T-helper 1 cell treated with Interleukin-12 subunit alpha and Interleukin-12 subunit beta and Interleukin-4 antibody, amounts not matched to agents 30 μg/mL and 1 μg/mL, for 36 hours (primary cell): Measurements from ENCODE around the gene TOP2A.
"Not testable (repeated sequence)": the region's sequence is repeated elsewhere in the genome, so short reads cannot be mapped to it uniquely, and the experiment has no call there.

Experiments used
- H3K27ac Mint-ChIP-seq: one replicate; pipeline ENCODE4 v1.8.0; 2021; ENCODE audit warnings: mild to moderate bottlenecking, mixed read lengths
- H3K27me3 Mint-ChIP-seq: one replicate; pipeline ENCODE4 v1.8.0; 2021; ENCODE audit warnings: low read depth, mixed read lengths
- H3K36me3 Mint-ChIP-seq: one replicate; pipeline ENCODE4 v1.8.0; 2021; ENCODE audit warnings: low read depth, mixed read lengths
- H3K4me1 Mint-ChIP-seq: one replicate; pipeline ENCODE4 v1.8.0; 2021; ENCODE audit warnings: low read depth, mixed read lengths
- H3K4me3 Mint-ChIP-seq: one replicate; pipeline ENCODE4 v1.8.0; 2021; ENCODE audit warnings: mild to moderate bottlenecking, moderate library complexity, mixed read lengths
- H3K9me3 Mint-ChIP-seq: one replicate; pipeline ENCODE4 v1.8.0; 2021; ENCODE audit warnings: mixed read lengths

Gene TOP2A

DNA sequence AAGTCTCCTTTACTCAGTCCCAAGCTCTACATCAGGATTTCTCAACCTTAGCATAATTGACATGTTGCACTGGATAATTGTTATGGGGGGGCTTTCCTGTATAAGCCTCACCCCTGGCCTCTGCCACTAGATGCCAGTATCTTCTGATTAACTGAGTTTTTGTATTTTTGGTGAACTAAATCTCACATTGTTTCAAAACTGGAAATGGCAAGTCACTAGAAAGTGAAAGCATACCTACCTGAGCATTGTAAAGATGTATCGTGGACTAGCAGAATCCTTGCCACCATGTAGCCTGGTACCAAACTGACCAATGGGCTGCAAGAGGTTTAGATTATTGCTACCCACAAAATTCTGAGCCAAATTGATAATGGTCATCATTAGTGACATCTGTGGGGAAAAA, 15.0 kb downstream of the TOP2A start:
- H3K4me3 Mint-ChIP-seq = peak overlapping the region; percentile 14
- peak overlapping the region; percentile 68 for H3K27ac Mint-ChIP-seq

GRCh38 chr17:40399185-40399584, 18.5 kb downstream of the TOP2A start:
- peak overlapping the region; percentile 70 for H3K27ac Mint-ChIP-seq
- no peak overlapping the region for H3K4me3 Mint-ChIP-seq
- peaks cover 25% of the 10 kb centered on the region for H3K4me1 Mint-ChIP-seq
- H3K27me3 Mint-ChIP-seq = no peaks in the 10 kb centered on the region
- H3K36me3 Mint-ChIP-seq = peaks cover 53% of the 10 kb centered on the region
- H3K9me3 Mint-ChIP-seq = no peaks in the 10 kb centered on the region

More for the DNA sequence above, 15.0 kb downstream of the TOP2A start:
- Mint-ChIP-seq H3K27me3 (no peaks in the 10 kb centered on the region), H3K4me1 (peaks cover 27% of the 10 kb centered on the region), H3K36me3 (peaks cover 59% of the 10 kb centered on the region), H3K9me3 (no peaks in the 10 kb centered on the region)

GRCh38 chr17:40386555-40386954, 31.1 kb downstream of the TOP2A start:
- H3K36me3 Mint-ChIP-seq = peaks cover 12% of the 10 kb centered on the region
- H3K27me3 Mint-ChIP-seq, H3K4me3 Mint-ChIP-seq, H3K9me3 Mint-ChIP-seq, H3K4me1 Mint-ChIP-seq, H3K27ac Mint-ChIP-seq: not testable (repeated sequence)

GRCh38 chr17:40382251-40382650, 35.4 kb downstream of the TOP2A start:
- Mint-ChIP-seq H3K9me3 (no peaks in the 10 kb centered on the region), H3K36me3 (no peaks in the 10 kb centered on the region), H3K4me1 (no peaks in the 10 kb centered on the region), H3K27me3 (no peaks in the 10 kb centered on the region), H3K27ac (no peak overlapping the region), H3K4me3 (no peak overlapping the region)

- H3K4me3 Mint-ChIP-seq = no peak overlapping the region
- H3K4me1 Mint-ChIP-seq = peaks cover 2% of the 10 kb centered on the region
- peaks cover 9% of the 10 kb centered on the region for H3K27me3 Mint-ChIP-seq
- H3K9me3 Mint-ChIP-seq = no peaks in the 10 kb centered on the region
- H3K36me3 Mint-ChIP-seq = no peaks in the 10 kb centered on the region
- H3K27ac Mint-ChIP-seq = no peak overlapping the region
These were observed 38.7 kb downstream of the TOP2A start for GRCh38 chr17:40378966-40379365.

DNA sequence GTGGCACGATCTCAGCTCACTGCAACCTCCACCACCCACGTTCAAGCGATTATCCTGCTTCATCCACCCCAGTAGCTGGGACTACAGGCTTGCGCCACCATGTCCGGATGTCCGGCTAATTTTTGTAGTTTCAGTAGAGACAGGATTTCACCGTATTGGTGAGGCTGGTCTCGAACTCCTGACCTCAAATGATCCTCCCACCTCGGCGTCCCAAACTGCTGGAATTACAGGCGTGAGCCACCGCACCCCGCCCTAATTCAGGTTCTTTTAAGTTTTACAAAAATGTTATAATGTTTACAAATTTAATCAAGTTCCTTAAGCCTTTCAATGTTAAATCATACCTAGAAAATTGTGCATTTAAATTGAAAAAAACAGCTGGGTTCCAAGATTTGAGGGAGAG, 39.9 kb downstream of the TOP2A start:
- Mint-ChIP-seq H3K36me3 (no peaks in the 10 kb centered on the region), H3K27ac (no peak overlapping the region), H3K27me3 (peaks cover 9% of the 10 kb centered on the region), H3K9me3 (no peaks in the 10 kb centered on the region), H3K4me1 (peaks cover 2% of the 10 kb centered on the region), H3K4me3 (no peak overlapping the region)

DNA sequence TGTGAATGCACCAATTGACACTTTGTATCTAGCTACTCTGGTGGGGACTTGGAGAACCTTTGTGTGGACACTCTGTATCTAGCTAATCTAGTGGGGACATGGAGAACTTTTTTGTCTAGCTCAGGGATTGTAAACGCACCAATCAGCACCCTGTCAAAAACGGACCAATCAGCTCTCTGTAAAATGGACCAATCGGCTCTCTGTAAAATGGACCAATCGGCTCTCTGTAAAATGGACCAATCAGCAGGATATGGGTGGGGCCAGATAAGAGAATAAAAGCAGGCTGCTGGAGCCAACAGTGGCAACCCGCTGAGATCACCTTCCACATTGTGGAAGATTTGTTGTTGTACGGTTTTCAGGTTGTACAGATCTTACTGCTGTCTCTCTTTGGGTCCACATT, 41.2 kb downstream of the TOP2A start:
- H3K27me3 Mint-ChIP-seq, H3K4me3 Mint-ChIP-seq, H3K27ac Mint-ChIP-seq, H3K4me1 Mint-ChIP-seq, H3K36me3 Mint-ChIP-seq, H3K9me3 Mint-ChIP-seq: not testable (repeated sequence)

GRCh38 chr17:40375786-40376185, 41.9 kb downstream of the TOP2A start:
- not testable (repeated sequence) for H3K27me3 Mint-ChIP-seq, H3K27ac Mint-ChIP-seq, H3K36me3 Mint-ChIP-seq, H3K4me3 Mint-ChIP-seq, H3K9me3 Mint-ChIP-seq
- peaks cover 10% of the 10 kb centered on the region for H3K4me1 Mint-ChIP-seq

DNA sequence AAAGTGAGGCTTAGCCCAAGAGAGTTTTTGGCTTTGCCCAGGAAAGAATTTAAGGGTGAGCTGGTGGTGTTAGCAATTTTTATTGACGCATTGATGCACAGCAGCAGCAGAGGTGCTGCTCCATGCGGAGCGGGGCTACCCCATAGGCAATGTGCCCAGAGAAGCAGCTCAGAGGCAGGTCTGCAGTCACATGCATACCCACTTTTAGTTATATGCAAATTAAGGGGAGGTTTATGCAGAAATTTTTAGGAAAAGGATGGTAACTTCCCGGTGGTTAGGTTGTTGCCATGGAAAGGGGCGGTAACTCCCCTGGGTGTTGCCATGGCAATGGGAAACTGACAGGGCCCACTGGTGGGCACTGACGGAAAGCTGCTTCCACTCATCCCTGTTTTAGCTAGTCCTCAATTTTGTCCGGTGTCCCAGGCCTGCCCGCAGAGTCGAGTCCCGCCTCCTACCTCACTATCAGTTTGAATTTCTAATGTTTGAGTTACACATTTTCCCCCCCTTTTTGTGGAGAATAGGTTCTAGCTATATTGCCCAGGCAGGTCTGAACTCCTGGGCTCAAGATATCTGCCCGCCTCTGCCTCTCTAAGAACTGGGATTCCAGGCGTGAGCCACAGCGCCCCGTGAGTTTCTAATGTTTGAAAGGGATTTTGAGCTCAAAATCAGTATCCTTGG, 42.7 kb downstream of the TOP2A start:
- H3K9me3 Mint-ChIP-seq = no peaks in the 10 kb centered on the region
- H3K36me3 Mint-ChIP-seq = no peaks in the 10 kb centered on the region
- no peak overlapping the region for H3K27ac Mint-ChIP-seq
- H3K27me3 Mint-ChIP-seq = peaks cover 9% of the 10 kb centered on the region
- H3K4me3 Mint-ChIP-seq = no peak overlapping the region
- H3K4me1 Mint-ChIP-seq = peaks cover 10% of the 10 kb centered on the region

GRCh38 chr17:40373999-40374398, 43.7 kb downstream of the TOP2A start:
- no peak overlapping the region for H3K27ac Mint-ChIP-seq
- H3K27me3 Mint-ChIP-seq = peaks cover 9% of the 10 kb centered on the region
- no peak overlapping the region for H3K4me3 Mint-ChIP-seq
- H3K36me3 Mint-ChIP-seq = no peaks in the 10 kb centered on the region
- peaks cover 10% of the 10 kb centered on the region for H3K4me1 Mint-ChIP-seq
- H3K9me3 Mint-ChIP-seq = no peaks in the 10 kb centered on the region

- no peak overlapping the region for H3K27ac Mint-ChIP-seq
These were observed 44.4 kb downstream of the TOP2A start for GRCh38 chr17:40373324-40373723.

DNA sequence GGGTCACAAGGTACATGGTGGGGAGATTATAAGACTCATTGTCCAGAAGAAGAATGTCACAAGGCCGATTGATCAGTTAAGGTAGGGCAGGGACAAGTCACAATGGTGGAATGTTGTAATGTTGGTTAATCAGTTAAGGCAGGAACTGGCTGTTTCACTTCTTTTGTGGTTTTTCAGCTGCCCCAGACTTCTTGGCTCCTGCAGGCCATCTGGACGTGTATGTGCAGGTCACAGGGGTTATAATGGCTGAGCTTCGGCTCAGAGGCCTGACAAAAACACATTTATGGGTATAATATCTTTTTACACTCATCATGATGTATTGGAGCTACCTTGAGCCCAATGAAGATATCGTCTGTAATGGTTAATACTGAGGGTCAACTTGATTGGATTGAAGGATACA, 45.1 kb downstream of the TOP2A start:
- H3K27ac Mint-ChIP-seq, H3K36me3 Mint-ChIP-seq, H3K4me3 Mint-ChIP-seq, H3K9me3 Mint-ChIP-seq, H3K27me3 Mint-ChIP-seq: not testable (repeated sequence)
- peaks cover 10% of the 10 kb centered on the region for H3K4me1 Mint-ChIP-seq

More at GRCh38 chr17:40373324-40373723, 44.4 kb downstream of the TOP2A start:
- Mint-ChIP-seq H3K4me3 (no peak overlapping the region), H3K36me3 (no peaks in the 10 kb centered on the region), H3K4me1 (peaks cover 10% of the 10 kb centered on the region), H3K9me3 (no peaks in the 10 kb centered on the region), H3K27me3 (peaks cover 9% of the 10 kb centered on the region)

DNA sequence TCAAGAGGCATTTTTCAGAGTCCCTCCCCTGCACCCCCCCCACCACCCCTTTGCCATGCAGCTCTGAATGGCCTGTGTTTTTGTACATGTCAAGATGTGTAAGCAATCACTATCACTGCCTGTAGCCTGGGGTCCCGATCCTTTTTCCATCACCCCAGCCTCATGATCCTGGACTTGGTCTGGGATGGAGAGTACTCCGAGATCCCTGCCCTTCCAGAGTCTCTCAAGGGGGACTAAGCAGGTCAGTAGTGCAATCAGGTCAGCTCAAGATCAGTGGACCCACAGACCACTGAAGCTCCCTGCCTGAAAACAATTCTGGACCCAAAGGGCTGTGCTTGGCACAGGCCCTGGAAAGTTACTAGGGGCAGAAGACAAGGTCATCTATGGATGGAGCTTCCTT, 45.7 kb downstream of the TOP2A start:
- no peak overlapping the region for H3K4me3 Mint-ChIP-seq
- no peak overlapping the region for H3K27ac Mint-ChIP-seq
- H3K36me3 Mint-ChIP-seq = no peaks in the 10 kb centered on the region
- H3K4me1 Mint-ChIP-seq = peaks cover 10% of the 10 kb centered on the region
- H3K27me3 Mint-ChIP-seq = peaks cover 7% of the 10 kb centered on the region
- H3K9me3 Mint-ChIP-seq = no peaks in the 10 kb centered on the region

DNA sequence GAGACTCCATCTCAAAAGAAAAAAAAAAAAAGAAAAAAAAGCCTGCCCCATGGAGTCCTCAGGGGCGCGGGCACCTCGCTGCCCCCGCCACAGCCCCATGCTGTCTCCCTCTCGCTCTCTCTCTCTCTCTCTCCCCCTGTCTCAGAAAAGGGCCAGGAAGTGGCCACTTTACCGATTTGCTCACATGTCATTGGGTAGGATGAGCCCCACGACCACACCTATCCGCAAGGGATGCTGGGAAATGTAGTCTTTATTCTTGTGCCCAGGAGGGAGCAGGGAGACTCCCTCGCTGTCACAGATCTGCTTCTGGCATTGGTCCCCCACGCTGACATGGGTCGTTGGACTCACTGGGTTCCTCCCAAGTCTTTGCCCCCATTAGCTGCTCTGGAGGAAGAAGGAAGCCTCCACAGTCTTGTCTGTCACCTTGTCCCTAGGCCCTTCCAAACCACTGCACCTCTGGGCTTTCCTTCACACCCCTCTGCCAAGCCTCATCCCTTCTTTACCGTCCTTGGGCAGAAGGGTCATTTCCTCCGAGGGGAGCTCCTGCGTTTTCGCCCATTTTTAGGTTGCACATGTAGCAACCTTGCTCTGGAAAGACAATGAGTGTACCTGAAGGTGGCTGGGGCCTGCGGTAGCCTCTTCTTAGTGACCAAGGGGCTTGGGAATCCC, 46.3 kb downstream of the TOP2A start:
- no peak overlapping the region for H3K4me3 Mint-ChIP-seq
- H3K27me3 Mint-ChIP-seq = peaks cover 1% of the 10 kb centered on the region
- H3K9me3 Mint-ChIP-seq = no peaks in the 10 kb centered on the region
- H3K27ac Mint-ChIP-seq = peak overlapping the region; percentile 54
- H3K4me1 Mint-ChIP-seq = peaks cover 8% of the 10 kb centered on the region
- no peaks in the 10 kb centered on the region for H3K36me3 Mint-ChIP-seq

DNA sequence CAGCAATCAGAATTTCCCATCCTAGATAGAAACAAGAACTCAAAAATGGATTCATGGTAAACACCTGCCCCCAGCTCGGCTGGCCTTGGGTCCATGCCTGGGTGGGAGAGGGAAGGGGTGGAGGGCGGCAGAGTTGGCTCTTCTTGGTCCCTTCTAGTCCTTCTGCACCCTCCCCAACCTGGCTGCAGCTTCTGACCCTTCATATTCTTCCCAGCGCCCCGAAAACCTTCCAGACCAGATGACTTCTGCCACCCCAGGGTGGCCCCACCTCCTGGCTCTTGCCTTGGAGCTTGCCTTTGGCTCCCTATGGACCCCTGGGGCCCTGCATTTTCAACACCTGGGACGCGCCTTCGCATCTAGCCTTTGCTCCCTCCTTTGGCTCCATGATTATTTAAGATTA, 47.8 kb downstream of the TOP2A start:
- no peak overlapping the region for H3K27ac Mint-ChIP-seq
- no peak overlapping the region for H3K4me3 Mint-ChIP-seq

More for the DNA sequence above, 47.8 kb downstream of the TOP2A start:
- H3K27me3 Mint-ChIP-seq = no peaks in the 10 kb centered on the region
- H3K9me3 Mint-ChIP-seq = no peaks in the 10 kb centered on the region
- H3K4me1 Mint-ChIP-seq = peaks cover 8% of the 10 kb centered on the region
- H3K36me3 Mint-ChIP-seq = no peaks in the 10 kb centered on the region
